Inflammatory macrophage treated with lipopolysaccharide for 4 hours (primary cell): ENCODE measurements around the gene EXOC4.
"Not testable (repeated sequence)": the region's sequence is repeated elsewhere in the genome, so short reads cannot be mapped to it uniquely, and the experiment has no call there.

Experiments
- DNase-seq: peaks from one replicate; pipeline ENCODE4 v3.0.0-alpha.2; 2020

The EXOC4 gene

DNA sequence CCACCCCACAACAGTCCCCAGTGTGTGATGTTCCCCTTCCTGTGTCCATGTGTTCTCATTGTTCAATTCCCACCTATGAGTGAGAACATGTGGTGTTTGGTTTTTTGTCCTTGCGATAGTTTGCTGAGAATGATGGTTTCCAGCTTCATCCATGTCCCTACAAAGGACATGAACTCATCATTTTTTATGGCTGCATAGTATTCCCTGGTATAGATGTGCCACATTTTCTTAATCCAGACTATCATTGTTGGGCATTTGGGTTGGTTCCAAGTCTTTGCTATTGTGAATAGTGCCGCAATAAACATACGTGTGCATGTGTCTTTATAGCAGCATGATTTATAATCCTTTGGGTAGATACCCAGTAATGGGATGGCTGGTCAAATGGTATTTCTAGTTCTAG is 26.1 kb downstream of the EXOC4 start:
- DNase-seq, result not testable (repeated sequence)

DNA sequence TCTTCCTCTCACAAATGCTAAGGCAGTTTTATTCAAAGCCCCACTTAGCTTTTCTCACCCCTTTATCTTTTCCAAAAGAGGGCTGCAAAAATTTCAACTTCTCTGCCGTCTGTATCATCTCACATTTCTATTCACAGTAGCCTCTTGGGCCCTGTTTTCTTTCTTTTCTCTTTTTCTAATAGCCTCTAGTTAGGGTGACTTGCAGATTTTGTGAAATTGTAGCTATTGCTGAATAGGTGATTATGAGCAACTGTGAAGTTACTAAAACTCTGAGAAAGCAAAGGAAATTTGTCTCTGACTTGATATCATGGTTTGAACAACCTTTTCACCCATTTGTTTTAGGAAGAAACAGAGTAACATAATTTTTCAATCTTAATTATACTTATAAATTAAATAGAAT is 29.2 kb downstream of the EXOC4 start:
- no peak for DNase-seq

DNA sequence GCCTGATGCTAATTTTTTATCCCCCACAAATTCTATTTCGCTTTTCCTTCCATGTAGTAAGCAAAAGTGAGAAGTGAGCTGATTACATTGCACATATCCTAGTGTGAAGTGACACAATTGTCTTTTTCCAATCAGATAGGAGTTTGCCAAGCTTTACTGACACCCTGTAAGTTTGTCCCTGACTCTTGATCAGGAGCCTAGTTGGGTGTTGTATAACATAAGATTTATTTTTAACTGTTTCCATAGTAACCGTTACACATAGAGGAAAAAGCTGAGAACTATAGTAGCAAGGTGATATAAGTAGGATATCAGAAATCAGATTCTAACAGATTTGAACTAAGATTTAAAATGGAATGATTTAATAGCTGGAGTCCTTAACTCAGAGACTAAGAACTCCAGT is 31.2 kb downstream of the EXOC4 start:
- no peak for DNase-seq

DNA sequence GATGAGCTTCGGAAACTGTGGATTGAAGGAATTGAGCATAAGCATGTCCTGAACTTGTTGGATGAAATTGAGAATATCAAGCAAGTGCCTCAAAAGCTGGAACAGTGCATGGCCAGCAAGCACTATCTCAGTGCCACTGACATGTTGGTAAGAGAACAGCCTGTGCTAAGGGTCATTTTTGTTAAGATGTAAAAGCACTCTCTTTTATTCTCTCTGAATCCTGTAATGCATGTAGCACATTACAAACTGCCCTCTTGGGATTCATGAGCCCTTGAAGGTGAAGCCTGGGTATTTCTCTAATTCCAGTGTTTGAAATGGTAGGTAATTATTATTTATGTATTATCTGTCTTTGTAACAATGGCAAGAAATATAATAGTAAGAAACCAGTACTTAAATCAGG is 36.1 kb downstream of the EXOC4 start:
- DNase-seq, result no peak

DNA sequence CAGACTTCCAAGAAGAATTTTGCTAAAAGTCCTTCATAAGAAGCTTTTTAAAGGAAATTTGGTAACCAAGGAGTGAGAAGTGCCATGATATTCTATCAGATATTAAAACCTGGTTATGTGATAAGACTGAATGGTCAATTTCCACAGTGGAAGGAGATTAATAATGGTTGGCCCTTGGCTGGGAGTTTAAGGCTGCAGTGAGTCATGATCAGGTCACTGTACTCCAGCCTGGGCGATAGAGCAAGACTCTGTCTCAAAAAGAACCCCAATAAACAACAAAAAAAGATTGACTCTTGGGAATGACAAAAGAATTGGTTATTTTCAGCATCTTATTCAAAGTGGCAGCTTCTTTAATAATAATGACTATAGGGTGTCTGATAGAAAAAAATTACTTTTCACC is 37.2 kb downstream of the EXOC4 start:
- DNase-seq, result no peak

DNA sequence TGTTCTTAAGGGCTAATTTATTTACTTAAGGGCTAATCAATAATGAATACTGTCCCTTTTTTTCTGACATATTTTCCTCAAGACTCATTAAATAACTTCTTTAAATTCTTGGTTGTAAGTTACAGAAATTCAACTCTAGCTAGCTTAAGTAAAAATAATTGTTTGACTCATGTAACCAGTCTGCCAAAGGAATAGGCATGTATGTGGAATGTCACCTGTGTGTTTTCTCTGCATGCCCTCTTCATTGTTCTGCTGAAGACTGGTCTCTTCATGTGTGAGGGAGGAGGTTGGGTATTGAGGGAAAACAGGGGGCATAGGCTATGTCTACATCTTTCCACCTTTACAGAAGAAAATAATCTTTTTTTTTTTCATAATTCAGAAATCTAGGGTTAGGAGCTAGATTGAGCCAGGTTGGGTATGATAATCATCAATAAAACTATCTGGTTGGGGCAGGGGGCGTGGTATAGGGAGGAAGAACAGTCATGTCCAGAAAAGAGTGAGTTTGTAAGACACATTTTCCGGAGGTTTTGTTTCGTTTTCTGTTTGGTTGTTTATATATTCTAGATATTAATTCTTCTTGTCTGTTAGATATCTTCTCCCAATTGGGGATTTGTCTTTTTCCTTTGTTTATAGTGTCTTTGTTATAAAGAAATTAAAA is 37.9 kb downstream of the EXOC4 start:
- no peak for DNase-seq

DNA sequence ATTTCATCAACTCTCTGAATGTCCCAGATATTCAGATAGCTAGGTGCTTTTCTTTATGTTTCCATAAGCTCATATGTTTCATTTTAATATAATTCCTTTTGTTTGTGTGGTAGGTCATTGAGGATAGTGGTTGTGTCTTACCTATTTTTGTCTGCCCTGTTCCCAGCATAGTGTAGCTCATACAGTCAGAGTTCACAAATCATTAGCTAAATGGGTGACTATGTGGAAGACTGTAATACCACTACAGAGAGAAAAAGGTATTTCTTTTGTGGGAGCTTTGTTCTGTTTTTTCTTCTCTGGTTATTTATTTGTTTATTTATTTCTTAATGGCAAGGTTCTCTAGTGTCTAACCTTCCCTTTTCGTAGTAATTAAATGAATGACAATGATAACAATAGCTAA is 39.8 kb downstream of the EXOC4 start:
- no peak for DNase-seq

DNA sequence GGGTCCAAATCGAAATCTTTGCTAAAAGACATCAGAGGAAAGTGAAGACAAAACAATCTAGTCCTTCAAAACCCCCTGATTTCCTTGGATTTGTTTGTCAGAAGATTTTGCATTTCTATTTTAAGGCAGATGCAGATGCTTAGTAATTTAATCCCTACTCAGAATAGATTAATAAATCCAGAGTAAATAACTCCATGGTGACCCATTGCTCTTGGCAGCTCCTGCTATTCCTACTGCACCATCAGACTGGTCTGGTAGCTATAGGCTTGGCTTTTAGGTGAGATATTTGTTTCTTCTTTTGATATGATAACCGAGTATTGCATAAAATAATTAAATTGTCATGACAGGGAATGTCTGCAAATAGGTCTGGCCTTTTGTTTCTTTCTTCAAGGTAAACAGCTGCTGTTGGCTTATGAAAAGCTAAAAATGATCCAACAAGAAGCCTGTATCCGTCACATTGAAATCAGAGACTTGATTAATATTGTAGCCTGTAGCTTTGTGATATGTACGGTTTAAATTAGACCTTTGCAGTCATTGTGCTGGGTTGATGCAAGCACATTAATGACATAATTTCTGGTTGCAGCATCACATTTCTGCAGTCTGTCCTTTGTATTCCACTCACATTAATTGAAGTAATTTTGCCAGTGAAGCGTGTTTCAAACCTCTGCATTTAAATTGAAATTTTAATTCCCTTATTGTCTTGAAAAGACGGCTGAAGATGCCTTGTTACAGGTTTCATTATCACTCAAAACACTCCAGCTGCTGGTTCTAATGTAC is 40.7 kb downstream of the EXOC4 start:
- no peak for DNase-seq

DNA sequence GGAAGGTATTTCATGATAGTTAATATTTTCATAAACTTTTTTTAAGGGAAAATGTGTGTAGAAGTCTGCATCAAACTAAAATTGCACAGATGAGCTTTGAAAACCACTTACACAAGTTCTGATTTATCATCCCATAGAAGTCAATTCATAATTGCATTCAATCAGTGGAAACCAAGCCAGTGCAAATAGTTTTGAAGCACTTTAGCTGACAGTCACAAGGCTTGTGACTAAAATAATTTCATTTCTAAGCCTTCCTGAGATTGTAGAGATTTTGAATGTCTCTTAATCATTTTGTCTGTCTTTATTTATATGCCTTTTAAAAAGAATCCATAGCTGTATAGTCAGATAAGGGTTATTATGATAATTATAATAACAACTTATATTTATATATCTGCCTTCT is 41.4 kb downstream of the EXOC4 start:
- DNase-seq, result no peak

DNA sequence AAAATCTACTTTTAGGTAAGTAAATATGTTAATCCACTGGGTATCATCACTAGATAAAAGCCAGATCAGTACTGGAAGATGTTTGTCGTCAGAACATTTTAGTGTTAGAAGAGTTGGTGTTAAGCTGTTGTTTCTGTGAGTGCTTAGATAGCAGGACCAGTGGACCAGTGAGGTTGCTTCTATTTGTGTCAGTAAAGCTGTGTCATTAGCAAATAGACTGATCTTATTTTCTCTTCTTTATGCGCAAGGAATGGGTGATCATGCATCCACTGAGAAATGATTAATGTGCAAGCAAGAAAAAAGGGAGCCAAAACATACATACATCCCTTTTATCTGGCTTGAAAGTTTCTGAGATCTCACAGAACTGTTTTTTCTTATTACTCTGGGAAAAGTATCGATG is 42.6 kb downstream of the EXOC4 start:
- DNase-seq, result no peak

DNA sequence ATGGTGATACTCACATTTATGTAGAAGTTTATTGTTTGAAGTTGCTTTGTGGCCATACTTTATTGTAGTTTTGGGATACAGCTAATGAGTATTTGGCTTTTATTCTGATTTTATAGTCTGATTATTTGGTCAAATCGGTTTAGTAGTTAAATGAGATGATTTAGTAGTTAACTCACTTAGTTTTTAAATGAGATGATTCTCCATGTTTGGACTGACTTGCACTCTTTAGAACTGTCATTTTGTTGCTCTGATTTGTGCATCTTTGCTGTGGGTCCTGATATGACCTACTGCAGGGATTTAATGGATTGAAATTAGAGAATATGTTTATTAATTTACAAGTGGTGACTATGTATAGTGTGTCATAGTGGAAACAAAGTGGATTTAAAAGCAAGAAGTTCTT is 44.2 kb downstream of the EXOC4 start:
- no peak for DNase-seq

DNA sequence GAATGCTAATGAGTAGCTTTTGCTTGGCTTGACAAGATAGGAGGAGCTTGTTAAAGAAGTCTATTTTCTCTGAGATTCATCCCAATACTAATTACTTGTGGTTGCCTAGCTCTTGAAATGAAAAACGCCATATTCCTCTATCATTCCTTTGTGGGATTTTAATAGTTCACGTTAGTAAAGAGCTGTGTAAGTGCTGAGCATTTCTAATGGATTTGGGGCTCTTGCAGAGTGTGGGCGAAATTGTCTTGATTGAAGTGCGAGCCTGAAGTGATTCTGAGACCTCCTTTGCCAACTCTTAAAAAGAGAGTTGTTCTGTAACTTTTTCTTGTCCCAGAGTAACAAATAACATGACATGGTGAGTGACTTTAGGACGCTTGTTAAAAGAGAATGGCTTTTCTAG is 45.2 kb downstream of the EXOC4 start:
- DNase-seq, result no peak

DNA sequence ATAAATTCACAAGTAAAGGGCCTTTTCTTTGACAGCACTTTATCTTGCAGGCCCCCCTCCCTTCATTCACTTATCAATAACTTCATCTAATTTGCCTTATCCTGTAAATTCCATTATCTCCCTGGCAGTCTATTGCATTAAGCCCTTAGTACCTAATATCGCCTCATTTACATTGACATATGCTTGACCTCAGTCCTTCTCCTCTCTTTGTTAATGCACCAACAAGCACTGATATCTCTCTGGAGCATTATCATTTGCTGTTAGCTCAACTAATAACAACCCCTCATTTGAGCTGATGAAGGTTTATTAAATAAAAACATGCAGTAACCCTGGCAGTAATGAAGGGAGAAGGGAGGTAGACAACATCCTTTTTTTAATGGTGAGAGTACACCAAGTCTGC is 46.8 kb downstream of the EXOC4 start:
- no peak for DNase-seq

DNA sequence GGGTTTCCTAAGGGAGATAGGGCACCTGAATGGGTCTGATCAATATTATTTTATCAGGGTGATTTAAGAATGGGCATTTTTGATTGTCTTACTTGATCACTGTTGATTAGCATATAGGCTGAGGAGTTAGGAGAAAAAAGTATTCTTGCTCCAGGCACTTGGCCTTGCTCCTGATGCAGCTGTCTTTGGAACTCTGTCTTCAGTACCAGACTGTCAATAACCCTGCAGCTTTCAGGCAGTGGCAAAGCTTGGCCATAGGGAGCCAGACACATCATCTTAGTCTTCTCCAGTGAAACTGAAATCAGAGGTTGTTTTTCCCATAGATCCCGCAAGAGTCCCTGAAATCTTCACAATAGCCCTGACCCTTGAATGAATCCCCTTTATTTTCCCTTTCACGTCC is 47.2 kb downstream of the EXOC4 start:
- no peak for DNase-seq

DNA sequence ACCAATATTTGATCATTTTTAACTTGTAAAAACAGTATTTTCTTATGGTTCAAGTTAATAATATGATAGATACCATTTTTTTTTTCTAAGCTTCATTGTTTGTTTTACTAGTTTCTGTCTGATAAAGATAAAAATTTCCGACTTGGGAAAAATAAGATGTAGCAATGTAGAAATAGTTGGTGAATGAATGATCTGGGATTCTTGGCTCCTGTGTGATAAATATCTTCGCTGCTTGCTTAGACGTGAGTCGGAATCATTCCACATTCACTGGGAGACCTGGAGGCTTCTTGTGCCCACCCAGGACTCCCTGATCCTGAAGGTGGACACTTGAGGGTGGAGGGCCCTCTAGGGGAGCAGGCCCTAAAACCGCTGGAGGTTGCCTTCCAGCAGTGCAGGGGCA is 47.9 kb downstream of the EXOC4 start:
- no peak for DNase-seq

DNA sequence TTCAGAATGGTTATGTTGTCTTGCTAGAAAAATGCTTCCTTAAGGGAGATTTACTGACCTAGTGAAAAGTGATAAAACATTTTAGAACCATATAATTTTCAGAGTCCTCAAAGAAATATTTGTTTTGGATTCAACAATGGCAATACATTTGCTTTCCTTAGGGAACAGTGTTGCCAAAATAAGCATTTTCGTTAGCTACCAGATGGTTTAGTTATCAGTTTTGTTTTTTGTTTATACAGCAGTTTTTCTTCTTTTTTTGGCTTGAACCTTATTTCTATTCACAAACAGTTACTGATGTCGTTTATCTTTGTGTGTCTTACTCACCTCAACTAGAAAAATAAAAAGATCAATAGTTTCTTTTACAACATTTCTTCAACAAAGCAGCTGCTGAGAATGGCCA is 48.6 kb downstream of the EXOC4 start:
- no peak for DNase-seq

DNA sequence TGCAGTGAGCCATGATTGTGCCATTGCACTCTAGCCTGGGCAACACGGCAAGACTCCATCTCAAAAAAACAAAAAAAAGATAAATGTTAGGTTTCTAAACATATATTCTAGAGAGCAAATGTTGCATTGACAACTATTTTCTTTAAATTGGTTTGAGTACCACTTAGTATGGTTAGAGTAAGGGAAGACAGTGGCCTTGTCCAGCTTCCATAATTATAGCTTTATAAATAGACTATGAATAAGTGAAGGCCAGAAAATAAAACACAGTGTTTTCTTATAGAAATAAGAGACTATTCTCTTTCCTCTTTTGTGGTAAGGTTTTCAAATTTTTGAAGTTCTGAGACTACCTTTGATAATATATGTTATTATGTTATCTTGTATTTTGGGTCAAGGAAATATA is 50.5 kb downstream of the EXOC4 start:
- DNase-seq, result no peak

DNA sequence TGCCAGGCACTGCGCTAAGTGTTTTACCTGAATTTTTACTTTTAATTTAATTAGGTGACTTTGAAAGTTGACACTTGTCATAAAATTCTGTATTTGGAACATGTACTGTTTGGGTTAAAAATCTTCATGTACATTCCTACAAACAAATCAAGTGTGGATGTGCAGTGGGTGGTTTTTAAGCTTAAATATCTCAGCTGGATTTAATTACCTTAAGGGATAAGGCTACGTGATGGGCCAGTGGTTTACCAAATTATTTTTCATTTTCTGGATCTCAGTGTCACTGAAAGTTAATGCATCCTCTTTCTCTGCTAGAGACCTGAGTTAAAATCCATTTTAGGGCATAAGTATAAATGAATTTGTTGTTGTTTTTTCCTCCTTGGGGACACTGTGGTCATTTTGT is 51.1 kb downstream of the EXOC4 start:
- no peak for DNase-seq

DNA sequence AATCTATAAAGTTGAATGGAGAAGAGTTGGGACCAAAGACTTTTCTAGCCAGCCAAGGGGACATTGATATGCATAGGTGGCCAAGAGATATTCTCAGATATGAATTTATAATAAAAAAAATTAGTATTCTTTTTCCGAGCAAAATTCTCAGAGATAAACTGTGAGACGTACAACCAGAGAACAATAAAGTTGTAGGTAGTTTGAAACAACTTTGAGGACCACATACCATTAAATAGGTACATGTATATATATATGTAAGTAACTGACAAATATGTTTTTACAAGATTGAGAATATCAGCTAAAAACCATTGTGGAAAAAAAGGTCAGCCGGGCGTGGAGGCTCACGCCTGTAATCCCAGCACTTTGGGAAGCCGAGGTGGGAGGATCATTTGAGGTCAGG is 56.5 kb downstream of the EXOC4 start:
- DNase-seq, result no peak

DNA sequence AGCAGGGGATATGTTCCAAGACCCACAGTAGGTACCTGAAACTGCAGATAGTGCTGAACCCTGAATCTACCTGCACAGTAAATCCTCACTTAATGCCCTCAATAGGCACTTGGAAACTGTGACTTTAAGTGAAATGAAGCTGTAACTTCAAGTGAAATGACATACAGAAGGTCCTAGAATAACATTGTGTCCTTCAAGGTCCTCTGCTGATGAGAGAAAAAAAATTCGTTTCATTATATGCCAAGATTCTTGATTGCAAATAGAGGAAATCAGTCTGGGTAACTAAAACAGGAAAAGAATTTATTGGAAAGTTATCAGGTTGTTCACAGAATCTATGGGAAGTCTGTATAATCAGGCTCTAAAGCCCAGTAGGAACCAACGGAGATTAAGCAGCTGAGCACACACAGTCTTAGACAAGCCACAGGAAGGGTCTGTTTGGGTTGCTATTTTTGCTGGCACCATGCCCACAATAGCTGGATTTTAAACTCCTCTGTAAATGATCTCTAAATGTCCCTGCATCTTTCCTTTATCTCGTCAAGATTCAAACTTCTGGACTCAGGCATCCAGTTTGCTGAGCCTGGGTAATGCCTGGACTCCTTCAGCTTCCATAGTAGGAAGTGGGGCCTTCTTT is 57.5 kb downstream of the EXOC4 start:
- DNase-seq, result no peak

DNA sequence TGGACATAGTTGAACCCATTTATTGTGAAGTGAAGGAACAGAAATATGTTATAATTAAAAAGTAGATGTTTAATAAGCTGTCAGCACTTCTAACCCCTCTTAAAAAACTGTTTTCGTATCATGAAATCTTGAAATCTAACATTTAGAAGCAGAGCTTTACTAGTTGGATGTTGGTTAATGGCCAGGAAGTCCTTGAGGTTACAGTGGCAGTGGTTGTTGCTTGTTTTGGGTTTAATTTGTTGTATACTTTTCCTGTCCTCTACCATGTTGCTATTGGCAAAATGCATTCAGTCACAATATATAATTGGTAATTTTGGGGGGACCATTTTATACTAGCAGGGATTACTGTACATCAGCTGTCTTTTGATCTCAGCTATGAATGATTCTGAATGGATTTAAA is 60.7 kb downstream of the EXOC4 start:
- DNase-seq, result no peak

DNA sequence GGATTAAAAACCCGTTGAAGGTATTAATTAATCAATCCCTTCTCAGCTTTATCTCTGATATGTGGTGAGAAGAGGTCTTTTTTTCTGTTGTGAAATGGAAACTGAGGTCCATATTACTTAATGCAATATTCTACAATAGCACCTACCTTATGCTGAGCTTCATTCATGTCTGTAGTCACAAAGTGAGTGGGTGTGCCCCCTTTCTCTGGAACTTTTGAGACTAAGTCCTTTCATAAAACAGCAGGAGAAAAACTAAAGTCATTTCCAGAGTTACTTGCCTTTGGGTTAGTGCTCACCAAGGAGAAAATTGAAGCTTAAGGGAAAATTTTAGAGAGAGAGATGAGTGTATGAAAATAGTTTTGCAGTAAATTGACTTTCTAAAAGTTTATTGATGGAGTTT is 61.2 kb downstream of the EXOC4 start:
- no peak for DNase-seq

DNA sequence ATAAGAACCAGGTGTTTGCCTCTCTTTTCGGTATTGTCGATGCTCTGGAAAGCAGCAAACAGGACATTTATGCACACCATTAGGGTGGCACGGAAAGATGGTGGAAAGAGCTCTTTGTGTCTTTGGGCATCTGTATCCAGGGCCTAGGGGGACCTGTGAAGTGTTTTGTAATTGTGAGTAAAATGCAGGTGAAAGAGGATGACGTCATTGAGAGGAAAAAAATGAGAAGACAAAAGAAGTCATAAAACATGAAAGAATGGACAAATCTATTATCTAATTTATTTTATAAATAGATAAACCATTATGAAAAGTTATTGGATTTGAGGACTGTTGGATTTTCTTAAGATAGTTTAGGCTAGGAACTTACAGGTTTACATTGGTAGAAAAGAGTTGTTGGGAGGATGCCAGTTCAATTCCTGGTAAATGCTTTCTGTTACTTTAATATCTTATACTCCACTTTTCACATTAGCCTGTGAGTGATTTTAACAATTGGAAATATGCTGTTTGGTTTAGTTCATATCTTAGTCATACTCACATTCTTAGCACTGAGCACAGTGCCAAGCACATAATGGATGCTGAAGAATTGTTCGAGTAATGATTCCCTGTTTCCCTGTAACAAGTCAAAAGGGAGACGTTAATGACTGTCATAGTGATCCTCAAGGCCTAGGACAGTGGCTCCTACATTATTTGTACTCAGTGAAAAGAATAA is 62.6 kb downstream of the EXOC4 start:
- DNase-seq, result no peak

DNA sequence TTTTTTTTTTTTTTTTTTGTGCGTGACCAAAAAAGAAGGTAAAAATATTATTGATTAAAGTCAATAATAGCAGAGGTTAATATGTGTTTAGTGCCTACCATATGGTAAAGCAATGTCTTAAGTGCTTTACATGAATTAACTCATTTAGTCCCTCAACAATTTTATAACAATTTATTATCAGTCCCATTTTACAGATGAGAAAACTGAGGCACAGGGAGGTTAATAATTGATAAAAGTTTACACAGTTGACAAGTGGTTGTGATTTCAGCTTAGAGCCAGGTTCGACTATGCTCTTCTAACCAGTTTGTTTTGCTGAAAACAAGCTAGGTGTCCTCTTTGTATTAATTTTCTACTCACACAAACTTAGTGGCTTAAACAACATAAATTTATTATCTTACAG is 67.0 kb downstream of the EXOC4 start:
- no peak for DNase-seq
